ENCODE data around the gene CORO1C.

Gene CORO1C

DNA sequence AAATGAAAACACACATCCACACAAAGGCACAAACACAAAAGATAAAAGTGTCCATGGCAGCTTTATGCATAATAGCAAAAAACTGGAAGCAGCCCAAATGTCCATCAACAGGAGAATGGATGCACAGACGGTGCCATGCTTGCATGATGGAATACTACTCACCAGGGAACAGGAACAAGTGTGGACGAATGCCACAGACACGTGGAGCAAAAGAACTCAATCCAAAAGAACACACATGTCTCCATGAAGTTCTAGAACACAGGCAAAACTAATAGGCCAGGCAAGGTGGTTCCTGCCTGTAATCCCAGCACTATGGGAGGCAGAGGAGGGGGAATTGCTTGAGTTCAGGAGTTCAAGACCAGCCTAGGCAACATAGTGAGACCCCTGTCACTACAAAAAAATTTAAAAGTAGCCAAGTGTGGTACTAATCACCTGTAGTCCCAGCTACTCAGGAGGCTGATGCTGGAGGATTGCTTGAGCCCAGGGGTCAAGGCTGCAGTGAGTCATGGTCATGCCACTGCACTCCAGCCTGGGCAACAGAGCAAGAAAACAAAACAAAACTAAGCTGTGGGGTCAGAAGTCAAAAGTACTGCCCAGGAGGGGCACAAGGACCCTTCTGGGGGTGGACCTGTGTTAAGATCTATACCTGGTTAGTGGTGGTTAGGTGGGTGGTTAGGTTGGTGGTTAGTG, 126.2 kb downstream of the CORO1C start:
- no peak for DNase-seq (ENCODE audit: low spot score)
- TF ChIP-seq, protein P1, sequence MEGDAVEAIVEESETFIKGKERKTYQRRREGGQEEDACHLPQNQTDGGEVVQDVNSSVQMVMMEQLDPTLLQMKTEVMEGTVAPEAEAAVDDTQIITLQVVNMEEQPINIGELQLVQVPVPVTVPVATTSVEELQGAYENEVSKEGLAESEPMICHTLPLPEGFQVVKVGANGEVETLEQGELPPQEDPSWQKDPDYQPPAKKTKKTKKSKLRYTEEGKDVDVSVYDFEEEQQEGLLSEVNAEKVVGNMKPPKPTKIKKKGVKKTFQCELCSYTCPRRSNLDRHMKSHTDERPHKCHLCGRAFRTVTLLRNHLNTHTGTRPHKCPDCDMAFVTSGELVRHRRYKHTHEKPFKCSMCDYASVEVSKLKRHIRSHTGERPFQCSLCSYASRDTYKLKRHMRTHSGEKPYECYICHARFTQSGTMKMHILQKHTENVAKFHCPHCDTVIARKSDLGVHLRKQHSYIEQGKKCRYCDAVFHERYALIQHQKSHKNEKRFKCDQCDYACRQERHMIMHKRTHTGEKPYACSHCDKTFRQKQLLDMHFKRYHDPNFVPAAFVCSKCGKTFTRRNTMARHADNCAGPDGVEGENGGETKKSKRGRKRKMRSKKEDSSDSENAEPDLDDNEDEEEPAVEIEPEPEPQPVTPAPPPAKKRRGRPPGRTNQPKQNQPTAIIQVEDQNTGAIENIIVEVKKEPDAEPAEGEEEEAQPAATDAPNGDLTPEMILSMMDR (IDR thresholded peaks at IDR 0.05; ENCODE audit: borderline replicate concordance, control extremely low read depth, extremely low read depth, insufficient read depth, missing control alignments), result no peak
- in situ Hi-C loops (cut with MboI; ENCODE audit: low sequenced_read_pairs, unreplicated experiment), result no loop called here

DNA sequence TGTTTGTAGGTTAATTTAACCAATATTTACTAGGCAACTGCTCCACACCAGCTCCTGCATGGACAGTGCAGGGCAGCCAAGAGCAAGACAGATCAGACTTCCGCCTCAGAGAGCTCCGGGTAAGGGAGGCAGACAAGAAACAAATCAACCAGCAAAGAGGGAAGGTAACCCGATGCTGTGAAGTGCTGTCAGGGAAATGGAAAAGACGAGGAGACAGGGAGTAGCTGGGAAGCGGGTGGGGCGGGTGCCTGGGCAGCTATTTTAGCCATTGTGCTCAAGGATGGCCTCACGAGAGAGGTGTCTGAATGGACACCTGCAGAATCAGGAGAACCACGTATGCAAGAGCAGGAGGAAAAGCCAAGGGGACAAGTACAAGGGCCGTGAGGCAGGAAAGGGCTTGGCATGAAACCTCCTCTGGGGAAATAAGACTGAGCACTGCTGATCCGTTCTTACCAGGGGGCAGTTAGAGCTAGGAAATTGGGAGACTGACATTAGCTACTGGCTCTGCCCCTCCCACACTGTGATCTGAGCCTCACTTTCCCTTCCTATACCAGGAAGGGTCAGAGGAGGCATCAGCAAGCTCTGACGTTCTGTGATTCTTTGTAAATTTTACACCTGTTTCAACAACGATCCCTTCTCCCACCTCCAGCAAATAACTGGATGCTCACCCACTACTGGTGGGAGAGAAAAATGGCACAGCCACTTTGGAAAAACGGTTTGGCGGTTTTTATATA, 126.9 kb downstream of the CORO1C start:
- in situ Hi-C loops (cut with MboI; ENCODE audit: low sequenced_read_pairs, unreplicated experiment), result no loop called here
- TF ChIP-seq, protein P1 (IDR thresholded peaks at IDR 0.05; ENCODE audit: borderline replicate concordance, control extremely low read depth, extremely low read depth, insufficient read depth, missing control alignments), result no peak
- no peak for DNase-seq (ENCODE audit: low spot score)

DNA sequence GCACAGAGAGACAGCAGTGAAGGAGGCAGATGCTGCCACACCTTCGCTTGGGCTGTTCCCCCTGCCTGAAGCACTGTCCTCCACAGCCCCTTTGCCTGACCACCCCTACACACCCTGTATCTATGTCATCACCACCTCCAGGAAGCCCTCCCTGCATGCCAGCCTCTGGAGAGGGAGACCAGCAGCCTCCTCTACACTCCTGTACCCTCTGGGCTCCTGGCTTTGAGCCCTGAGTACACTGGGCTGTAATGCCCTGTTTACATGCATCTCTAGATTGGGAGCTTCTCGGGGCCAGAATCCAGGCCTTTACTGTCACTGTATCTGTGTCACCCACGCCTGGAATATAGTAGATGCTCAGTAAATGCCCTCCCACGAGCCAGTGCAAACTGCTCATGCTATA, 127.6 kb downstream of the CORO1C start:
- no peak for DNase-seq (ENCODE audit: low spot score)
- in situ Hi-C loops (cut with MboI; ENCODE audit: low sequenced_read_pairs, unreplicated experiment), result no loop called here
- TF ChIP-seq, protein P1 (IDR thresholded peaks at IDR 0.05; ENCODE audit: borderline replicate concordance, control extremely low read depth, extremely low read depth, insufficient read depth, missing control alignments), result no peak

DNA sequence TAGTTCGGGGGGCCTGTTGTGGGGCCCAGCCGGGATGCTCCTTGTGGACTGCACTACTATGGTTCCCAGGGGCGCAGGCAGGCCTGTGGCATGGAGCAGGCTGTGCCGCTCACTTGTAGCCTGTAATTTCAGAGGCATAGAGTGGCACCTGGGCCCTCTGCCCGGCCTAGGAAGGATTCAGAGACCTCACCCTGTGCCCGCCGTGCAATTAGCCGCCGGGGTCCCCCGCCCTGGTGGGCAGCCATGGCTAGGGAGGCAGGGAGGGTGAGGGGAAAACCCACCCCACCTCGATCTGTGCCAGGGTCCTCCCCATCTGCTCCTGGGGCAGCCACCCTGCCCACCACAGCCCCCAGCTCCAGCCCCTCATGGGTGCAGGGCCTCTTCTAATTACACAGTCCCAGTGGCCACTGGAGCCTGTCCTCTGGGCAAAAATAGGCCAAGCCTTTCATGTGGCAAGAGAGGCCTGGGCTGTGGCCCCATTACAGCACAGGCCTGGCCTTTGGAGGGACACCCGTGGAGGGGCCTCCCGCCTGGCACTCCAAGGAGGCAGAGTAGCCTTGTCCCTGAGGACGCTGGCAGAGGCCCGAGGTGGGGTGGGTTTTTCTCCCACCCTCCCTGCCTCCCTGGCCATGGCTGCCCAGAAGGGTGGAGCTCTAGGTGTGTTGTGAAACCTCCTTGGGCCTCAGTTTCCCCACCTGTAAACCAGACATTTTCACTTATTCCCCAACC, 128.2 kb downstream of the CORO1C start:
- in situ Hi-C loops (cut with MboI; ENCODE audit: low sequenced_read_pairs, unreplicated experiment), result no loop called here
- TF ChIP-seq, protein P1 (IDR thresholded peaks at IDR 0.05; ENCODE audit: borderline replicate concordance, control extremely low read depth, extremely low read depth, insufficient read depth, missing control alignments), result no peak
- DNase-seq (ENCODE audit: low spot score), result no peak

DNA sequence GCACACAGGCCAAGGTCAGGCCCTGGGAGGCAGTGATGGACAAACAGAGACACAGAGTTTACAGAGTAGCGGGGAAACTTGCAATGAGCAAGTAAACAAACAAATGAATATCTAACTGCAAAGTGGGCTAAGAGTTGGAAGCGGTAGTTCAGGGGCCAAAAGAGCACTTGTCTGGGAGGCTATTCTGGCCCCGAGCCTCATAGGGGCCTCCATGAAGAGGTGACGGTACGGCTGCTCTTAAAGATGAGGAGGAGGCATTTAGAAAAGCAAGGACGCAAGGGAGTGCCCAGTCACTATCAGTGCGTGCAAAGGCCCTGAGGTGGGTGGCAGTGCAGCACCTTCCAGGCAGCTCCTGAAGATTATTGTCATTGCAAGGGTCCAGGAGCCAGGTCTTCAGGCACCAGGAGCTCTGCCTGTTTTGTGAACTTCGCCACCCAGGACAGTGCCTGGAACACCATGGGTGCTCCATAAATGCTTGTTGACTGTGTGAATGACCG, 129.1 kb downstream of the CORO1C start:
- TF ChIP-seq, protein P1 (IDR thresholded peaks at IDR 0.05; ENCODE audit: borderline replicate concordance, control extremely low read depth, extremely low read depth, insufficient read depth, missing control alignments), result no peak
- in situ Hi-C loops (cut with MboI; ENCODE audit: low sequenced_read_pairs, unreplicated experiment), result no loop called here
- DNase-seq (ENCODE audit: low spot score), result no peak

DNA sequence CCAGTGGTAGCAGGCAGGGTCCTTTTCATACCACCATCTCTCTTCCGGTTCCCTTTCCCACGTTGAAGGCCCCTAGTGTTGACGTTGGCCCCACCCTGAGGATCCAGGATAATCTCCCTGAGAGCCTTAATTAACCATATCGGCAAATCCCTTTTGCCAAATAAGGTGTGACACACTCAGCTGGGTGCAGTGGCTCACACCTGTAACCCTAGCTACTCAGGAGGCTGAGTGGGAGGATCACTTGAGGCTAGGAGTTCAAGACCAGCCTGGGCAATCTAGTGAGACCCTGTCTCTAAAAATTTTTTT, 130.7 kb downstream of the CORO1C start:
- DNase-seq (ENCODE audit: low spot score), result no peak
- TF ChIP-seq, protein P1 (IDR thresholded peaks at IDR 0.05; ENCODE audit: borderline replicate concordance, control extremely low read depth, extremely low read depth, insufficient read depth, missing control alignments), result no peak
- in situ Hi-C loops (cut with MboI; ENCODE audit: low sequenced_read_pairs, unreplicated experiment), result no loop called here

Data from GM13976 (cell line).